ENCODE measurements around the gene PPARD.

Gene PPARD

DNA sequence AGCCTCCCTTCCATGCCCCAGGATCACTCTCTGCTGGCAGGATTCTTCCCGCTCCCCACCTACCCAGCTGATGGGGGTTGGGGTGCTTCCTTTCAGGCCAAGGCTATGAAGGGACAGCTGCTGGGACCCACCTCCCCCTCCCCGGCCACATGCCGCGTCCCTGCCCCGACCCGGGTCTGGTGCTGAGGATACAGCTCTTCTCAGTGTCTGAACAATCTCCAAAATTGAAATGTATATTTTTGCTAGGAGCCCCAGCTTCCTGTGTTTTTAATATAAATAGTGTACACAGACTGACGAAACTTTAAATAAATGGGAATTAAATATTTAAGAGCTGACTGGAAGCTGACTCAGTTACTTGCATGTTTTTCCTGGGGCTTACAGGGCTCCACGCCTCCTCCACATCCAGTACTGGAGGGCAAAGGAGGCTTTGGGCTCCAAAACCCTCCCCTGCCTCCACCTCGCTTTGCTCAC lies 85.5 kb downstream of the PPARD start:
- TF ChIP-seq POLR2AphosphoS5 (IDR thresholded peaks at IDR 0.05; ENCODE audit: low read depth, low read length) (no peak), SIN3A (IDR thresholded peaks at IDR 0.05; ENCODE audit: borderline replicate concordance, insufficient read depth, low read length) (no peak), FOXP2 (optimal IDR thresholded peaks at IDR 0.05; ENCODE audit: borderline replicate concordance, extremely low read depth, extremely low read length, insufficient read depth) (no peak)
- TF ChIP-seq, protein P1, sequence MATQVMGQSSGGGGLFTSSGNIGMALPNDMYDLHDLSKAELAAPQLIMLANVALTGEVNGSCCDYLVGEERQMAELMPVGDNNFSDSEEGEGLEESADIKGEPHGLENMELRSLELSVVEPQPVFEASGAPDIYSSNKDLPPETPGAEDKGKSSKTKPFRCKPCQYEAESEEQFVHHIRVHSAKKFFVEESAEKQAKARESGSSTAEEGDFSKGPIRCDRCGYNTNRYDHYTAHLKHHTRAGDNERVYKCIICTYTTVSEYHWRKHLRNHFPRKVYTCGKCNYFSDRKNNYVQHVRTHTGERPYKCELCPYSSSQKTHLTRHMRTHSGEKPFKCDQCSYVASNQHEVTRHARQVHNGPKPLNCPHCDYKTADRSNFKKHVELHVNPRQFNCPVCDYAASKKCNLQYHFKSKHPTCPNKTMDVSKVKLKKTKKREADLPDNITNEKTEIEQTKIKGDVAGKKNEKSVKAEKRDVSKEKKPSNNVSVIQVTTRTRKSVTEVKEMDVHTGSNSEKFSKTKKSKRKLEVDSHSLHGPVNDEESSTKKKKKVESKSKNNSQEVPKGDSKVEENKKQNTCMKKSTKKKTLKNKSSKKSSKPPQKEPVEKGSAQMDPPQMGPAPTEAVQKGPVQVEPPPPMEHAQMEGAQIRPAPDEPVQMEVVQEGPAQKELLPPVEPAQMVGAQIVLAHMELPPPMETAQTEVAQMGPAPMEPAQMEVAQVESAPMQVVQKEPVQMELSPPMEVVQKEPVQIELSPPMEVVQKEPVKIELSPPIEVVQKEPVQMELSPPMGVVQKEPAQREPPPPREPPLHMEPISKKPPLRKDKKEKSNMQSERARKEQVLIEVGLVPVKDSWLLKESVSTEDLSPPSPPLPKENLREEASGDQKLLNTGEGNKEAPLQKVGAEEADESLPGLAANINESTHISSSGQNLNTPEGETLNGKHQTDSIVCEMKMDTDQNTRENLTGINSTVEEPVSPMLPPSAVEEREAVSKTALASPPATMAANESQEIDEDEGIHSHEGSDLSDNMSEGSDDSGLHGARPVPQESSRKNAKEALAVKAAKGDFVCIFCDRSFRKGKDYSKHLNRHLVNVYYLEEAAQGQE (IDR thresholded peaks at IDR 0.05; ENCODE audit: insufficient read depth in 1 of 2, low read depth in 2 of 2, low read length in 2 of 2), result no peak

DNA sequence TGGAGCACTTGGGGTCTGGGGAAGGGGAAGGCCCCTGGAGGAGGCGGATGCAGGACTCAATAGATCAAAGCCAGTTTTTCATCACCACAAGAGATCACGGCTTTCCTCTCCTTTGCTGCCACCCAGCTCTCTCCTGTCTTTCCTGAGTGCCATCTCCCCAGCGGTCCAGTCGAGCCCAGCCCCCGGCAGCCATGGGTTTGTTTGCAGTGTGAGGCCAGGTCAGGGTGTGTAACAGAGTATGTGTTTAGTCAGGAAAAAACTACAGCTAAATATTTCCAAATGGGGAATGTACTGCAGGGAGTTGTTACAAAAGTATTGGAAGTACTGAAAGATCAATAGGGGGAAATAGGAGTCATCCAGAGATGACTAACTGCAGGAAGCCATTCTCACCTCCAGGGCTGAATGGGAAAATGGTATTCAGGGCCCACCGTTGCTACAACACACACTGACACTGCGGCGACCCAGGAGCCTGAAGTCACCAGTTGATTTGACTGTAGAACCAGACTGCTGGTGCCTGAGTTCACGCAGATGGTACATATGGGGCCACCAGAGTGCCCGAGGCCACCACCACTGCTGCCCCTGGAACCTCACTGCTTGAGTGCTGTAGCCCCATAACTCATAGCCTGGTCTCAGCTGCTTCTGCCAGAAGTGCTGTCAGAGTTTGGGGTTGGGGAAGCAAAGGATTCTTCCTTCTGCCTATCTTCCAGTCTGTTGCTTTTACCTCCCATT lies 86.2 kb downstream of the PPARD start:
- TF ChIP-seq FOXP2 (optimal IDR thresholded peaks at IDR 0.05; ENCODE audit: borderline replicate concordance, extremely low read depth, extremely low read length, insufficient read depth), result no peak
- TF ChIP-seq, protein P1 (IDR thresholded peaks at IDR 0.05; ENCODE audit: insufficient read depth in 1 of 2, low read depth in 2 of 2, low read length in 2 of 2), result no peak
- TF ChIP-seq SIN3A (IDR thresholded peaks at IDR 0.05; ENCODE audit: borderline replicate concordance, insufficient read depth, low read length), result no peak
- TF ChIP-seq POLR2AphosphoS5 (IDR thresholded peaks at IDR 0.05; ENCODE audit: low read depth, low read length), result no peak
- TF ChIP-seq TAF1 (IDR thresholded peaks at IDR 0.05; ENCODE audit: borderline replicate concordance, insufficient read depth, low read length), result no peak

DNA sequence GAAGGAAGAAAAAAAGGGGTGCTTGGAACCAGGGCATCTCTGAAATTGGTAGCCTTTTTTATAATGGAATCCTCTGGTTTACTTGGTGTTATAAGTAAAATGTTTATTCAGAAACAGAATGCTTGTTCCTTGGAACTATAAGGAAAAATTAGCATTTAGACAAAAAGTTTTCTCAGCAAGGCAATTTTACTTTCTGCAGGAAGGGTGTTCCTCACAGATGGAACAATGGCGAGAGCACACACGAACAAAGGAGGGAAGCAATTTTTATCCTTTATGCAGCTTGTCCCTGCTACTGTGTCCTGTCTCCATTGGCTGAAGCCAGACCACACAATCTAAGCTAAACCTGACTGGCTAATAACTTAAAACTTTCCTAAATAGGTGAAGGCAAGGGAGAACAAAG lies 87.1 kb downstream of the PPARD start:
- TF ChIP-seq POLR2AphosphoS5 (IDR thresholded peaks at IDR 0.05; ENCODE audit: low read depth, low read length), result no peak
- TF ChIP-seq TAF1 (IDR thresholded peaks at IDR 0.05; ENCODE audit: borderline replicate concordance, insufficient read depth, low read length), result no peak
- no peak for TF ChIP-seq FOXP2 (optimal IDR thresholded peaks at IDR 0.05; ENCODE audit: borderline replicate concordance, extremely low read depth, extremely low read length, insufficient read depth)
- TF ChIP-seq SIN3A (IDR thresholded peaks at IDR 0.05; ENCODE audit: borderline replicate concordance, insufficient read depth, low read length), result no peak
- TF ChIP-seq, protein P1 (IDR thresholded peaks at IDR 0.05; ENCODE audit: insufficient read depth in 1 of 2, low read depth in 2 of 2, low read length in 2 of 2), result no peak

DNA sequence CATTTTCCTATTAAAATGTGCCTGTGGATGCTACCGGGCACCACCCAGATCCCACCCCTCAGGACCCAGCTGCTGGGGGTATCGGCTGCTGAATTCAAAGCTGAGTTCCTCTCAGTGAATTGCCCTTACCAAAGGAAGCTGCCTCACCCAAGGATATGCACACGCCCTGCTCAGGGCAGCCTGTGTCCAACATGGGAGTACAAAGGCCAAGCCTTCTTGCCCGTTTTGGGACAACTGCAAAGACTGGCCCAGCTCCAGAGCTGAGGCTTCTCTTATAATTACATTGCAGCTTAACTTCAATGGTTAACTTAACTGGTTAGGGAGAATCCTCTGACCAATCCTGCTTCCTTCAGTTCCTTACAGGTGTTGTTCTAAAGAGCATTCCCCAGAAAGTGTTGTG lies 89.9 kb downstream of the PPARD start:
- TF ChIP-seq POLR2AphosphoS5 (IDR thresholded peaks at IDR 0.05; ENCODE audit: low read depth, low read length), result no peak
- no peak for TF ChIP-seq TAF1 (IDR thresholded peaks at IDR 0.05; ENCODE audit: borderline replicate concordance, insufficient read depth, low read length)
- TF ChIP-seq, protein P1 (IDR thresholded peaks at IDR 0.05; ENCODE audit: insufficient read depth in 1 of 2, low read depth in 2 of 2, low read length in 2 of 2), result no peak
- TF ChIP-seq FOXP2 (optimal IDR thresholded peaks at IDR 0.05; ENCODE audit: borderline replicate concordance, extremely low read depth, extremely low read length, insufficient read depth), result no peak
- TF ChIP-seq SIN3A (IDR thresholded peaks at IDR 0.05; ENCODE audit: borderline replicate concordance, insufficient read depth, low read length), result no peak

Data from PFSK-1 (cell line).